ENCODE data around the gene SLC4A4.

The SLC4A4 gene

GRCh38 chr4:71430609-71431008 lies 91.8 kb downstream of the SLC4A4 start:
- Histone ChIP-seq H3K36me3 (ENCODE audit: control insufficient read depth, insufficient read depth, low read length) (no peaks in the 10 kb centered on the region), H3K27me3 (replicated peaks; ENCODE audit: control insufficient read depth, insufficient read depth, low read length) (no peaks in the 10 kb centered on the region), H3K4me3 (replicated peaks; ENCODE audit: low read depth, low read length) (no peak overlapping the region)
- DNase-seq (ENCODE audit: extremely low read depth, insufficient read length) = no peak
- TF ChIP-seq, protein P1, sequence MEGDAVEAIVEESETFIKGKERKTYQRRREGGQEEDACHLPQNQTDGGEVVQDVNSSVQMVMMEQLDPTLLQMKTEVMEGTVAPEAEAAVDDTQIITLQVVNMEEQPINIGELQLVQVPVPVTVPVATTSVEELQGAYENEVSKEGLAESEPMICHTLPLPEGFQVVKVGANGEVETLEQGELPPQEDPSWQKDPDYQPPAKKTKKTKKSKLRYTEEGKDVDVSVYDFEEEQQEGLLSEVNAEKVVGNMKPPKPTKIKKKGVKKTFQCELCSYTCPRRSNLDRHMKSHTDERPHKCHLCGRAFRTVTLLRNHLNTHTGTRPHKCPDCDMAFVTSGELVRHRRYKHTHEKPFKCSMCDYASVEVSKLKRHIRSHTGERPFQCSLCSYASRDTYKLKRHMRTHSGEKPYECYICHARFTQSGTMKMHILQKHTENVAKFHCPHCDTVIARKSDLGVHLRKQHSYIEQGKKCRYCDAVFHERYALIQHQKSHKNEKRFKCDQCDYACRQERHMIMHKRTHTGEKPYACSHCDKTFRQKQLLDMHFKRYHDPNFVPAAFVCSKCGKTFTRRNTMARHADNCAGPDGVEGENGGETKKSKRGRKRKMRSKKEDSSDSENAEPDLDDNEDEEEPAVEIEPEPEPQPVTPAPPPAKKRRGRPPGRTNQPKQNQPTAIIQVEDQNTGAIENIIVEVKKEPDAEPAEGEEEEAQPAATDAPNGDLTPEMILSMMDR (IDR thresholded peaks at IDR 0.05; ENCODE audit: insufficient read depth, low read length, poor library complexity, severe bottlenecking) = no peak

- no peaks in the 10 kb centered on the region for H3K36me3 ChIP-seq (ENCODE audit: control insufficient read depth, insufficient read depth, low read length)
- no peak overlapping the region for H3K4me3 ChIP-seq (replicated peaks; ENCODE audit: low read depth, low read length)
- H3K27me3 ChIP-seq (replicated peaks; ENCODE audit: control insufficient read depth, insufficient read depth, low read length) = no peaks in the 10 kb centered on the region
- no peak for DNase-seq (ENCODE audit: extremely low read depth, insufficient read length)
- TF ChIP-seq, protein P1 (IDR thresholded peaks at IDR 0.05; ENCODE audit: insufficient read depth, low read length, poor library complexity, severe bottlenecking) = no peak
These were observed 101.8 kb downstream of the SLC4A4 start for GRCh38 chr4:71440612-71441011.

DNA sequence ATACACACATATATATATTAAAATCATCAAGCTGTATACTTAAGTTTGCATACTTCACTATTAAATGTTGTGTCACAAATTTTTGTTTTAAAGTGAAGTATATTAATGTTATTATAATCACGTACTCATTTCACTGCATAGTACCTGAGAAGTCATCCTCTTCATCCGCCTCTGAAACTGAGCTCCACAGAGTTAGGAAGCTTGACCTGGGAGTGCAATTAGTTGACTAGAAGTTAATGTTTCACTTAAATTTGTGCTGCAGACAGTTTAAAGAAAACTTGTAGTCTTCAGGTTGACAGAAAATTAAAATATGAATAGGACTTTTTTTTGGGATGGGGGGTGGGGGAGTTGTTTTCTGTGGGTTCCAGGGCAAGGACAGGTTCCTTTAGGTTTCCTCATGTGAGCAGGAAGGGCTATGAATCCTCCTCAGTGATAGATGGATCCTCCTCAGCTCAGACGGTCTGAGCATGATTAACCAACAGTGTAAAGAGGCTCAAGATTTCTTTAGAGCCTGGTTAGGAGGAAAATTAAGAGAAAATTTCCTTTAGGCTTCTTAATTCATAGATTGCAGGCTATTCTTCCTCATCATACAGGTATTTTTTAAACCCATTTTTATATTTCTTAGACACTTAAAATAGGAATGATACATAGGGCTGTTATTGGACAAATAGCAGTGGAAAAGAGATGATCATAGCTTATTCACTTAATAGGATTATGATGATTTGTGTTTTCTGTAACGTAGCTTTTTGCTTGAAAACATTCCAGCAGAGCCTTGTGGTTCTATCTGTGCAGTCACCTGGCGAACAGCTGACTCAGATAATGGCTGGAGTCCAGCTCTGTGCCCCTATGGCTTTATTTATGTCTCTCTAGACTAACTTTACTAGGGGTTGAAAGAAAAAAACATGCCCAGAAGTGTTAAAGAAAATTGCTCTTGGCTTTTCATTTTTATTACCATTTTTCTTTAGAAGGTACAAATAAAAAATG lies 102.7 kb downstream of the SLC4A4 start:
- Histone ChIP-seq H3K4me3 (replicated peaks; ENCODE audit: low read depth, low read length) (no peak overlapping the region), H3K36me3 (ENCODE audit: control insufficient read depth, insufficient read depth, low read length) (no peaks in the 10 kb centered on the region), H3K27me3 (replicated peaks; ENCODE audit: control insufficient read depth, insufficient read depth, low read length) (no peaks in the 10 kb centered on the region)
- no peak for DNase-seq (ENCODE audit: extremely low read depth, insufficient read length)
- TF ChIP-seq, protein P1 (IDR thresholded peaks at IDR 0.05; ENCODE audit: insufficient read depth, low read length, poor library complexity, severe bottlenecking) = no peak

DNA sequence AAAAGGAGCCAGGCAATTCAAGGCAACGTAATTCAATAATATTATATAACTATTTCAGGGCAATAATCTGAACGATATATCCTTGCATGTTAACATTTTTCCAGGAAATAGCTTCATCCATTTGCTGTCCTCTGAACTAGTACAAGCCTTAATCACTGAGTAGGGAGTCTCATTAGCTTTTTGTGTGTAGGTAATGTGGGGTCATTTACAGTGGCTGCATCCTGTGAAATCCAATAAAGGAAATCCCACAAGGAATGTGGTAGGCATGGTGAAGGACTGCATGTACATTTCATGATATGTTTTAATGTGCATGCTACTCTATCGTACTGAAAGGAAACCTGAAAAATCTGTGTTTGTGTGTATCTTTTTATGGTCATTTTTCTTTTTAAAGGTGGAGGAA lies 103.5 kb downstream of the SLC4A4 start:
- H3K4me3 ChIP-seq (replicated peaks; ENCODE audit: low read depth, low read length) = no peak overlapping the region
- no peaks in the 10 kb centered on the region for H3K27me3 ChIP-seq (replicated peaks; ENCODE audit: control insufficient read depth, insufficient read depth, low read length)
- no peaks in the 10 kb centered on the region for H3K36me3 ChIP-seq (ENCODE audit: control insufficient read depth, insufficient read depth, low read length)
- DNase-seq (ENCODE audit: extremely low read depth, insufficient read length) = no peak
- TF ChIP-seq, protein P1 (IDR thresholded peaks at IDR 0.05; ENCODE audit: insufficient read depth, low read length, poor library complexity, severe bottlenecking) = no peak

DNA sequence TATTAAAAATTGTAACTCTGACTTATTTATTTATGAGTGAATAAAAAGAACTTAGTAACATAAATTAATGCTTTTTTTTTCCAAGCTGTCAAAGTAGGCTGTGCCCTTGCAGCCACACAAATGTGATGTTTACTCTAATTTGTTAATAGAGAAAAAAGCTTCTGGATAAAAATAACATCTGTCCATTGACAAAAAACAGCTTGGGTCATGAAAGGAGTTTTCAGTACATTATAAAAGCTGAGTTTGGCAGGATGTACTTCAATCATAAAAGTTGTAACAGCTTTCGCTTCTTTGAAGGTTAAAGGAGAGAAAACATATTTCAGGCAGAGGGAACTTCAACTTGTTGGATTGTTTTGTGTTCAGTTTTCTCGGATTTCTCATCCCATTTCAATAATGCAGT lies 105.6 kb downstream of the SLC4A4 start:
- Histone ChIP-seq H3K4me3 (replicated peaks; ENCODE audit: low read depth, low read length) (no peak overlapping the region), H3K27me3 (replicated peaks; ENCODE audit: control insufficient read depth, insufficient read depth, low read length) (no peaks in the 10 kb centered on the region), H3K36me3 (ENCODE audit: control insufficient read depth, insufficient read depth, low read length) (no peaks in the 10 kb centered on the region)
- no peak for DNase-seq (ENCODE audit: extremely low read depth, insufficient read length)
- TF ChIP-seq, protein P1 (IDR thresholded peaks at IDR 0.05; ENCODE audit: insufficient read depth, low read length, poor library complexity, severe bottlenecking) = no peak
